Trophoblast cell (in vitro differentiated cells and primary cell): ENCODE data around the gene ACVR1B.

ENCODE experiments used
- DNase-seq, 2 donors: peaks; one replicate each; pipeline ENCODE4 v3.0.0-alpha.2; 2016
- H2AFZ ChIP-seq: 2 replicates; pipeline ENCODE4 v1.6.1; 2013; ENCODE audit warnings: low read length, moderate library complexity, mild to moderate bottlenecking; ENCODE audit not compliant: insufficient read depth, poor library complexity
- H2AK5ac ChIP-seq: 2 replicates; pipeline ENCODE4 v1.6.1; 2013; ENCODE audit warnings: mild to moderate bottlenecking, low read length
- H2BK120ac ChIP-seq: 2 replicates; pipeline ENCODE4 v1.6.1; 2013; ENCODE audit warnings: low read length, mild to moderate bottlenecking, moderate library complexity; ENCODE audit not compliant: insufficient read depth, poor library complexity
- H2BK12ac ChIP-seq: 2 replicates; pipeline ENCODE4 v1.6.1; 2013; ENCODE audit warnings: mild to moderate bottlenecking, low read length, moderate library complexity
- H2BK5ac ChIP-seq: 2 replicates; pipeline ENCODE4 v1.6.1; 2013; ENCODE audit warnings: low read length, low read depth, moderate library complexity, mild to moderate bottlenecking; ENCODE audit not compliant: poor library complexity
- H3K14ac ChIP-seq: 2 replicates; pipeline ENCODE4 v1.6.1; 2013; ENCODE audit warnings: mild to moderate bottlenecking, low read length
- H3K18ac ChIP-seq: 2 replicates; pipeline ENCODE4 v1.6.1; 2013; ENCODE audit warnings: mild to moderate bottlenecking, low read length
- H3K23ac ChIP-seq: 2 replicates; pipeline ENCODE4 v1.6.1; 2013; ENCODE audit warnings: low read length
- H3K27ac ChIP-seq: 2 replicates; pipeline ENCODE4 v1.5.1; 2013; ENCODE audit warnings: low read depth, mild to moderate bottlenecking, inconsistent platforms, low read length, moderate library complexity
- H3K27me3 ChIP-seq: 2 replicates; pipeline ENCODE4 v1.6.1; 2013; ENCODE audit warnings: inconsistent platforms, mild to moderate bottlenecking, low read length, moderate library complexity; ENCODE audit not compliant: insufficient read depth
- H3K36me3 ChIP-seq, 2 experiments: 1 replicate in 1 of 2; 2 replicates in 1 of 2; pipeline ENCODE4 v1.6.1; 2013; ENCODE audit warnings: low read length in 2 of 2, mild to moderate bottlenecking in 2 of 2, moderate library complexity in 1 of 2; ENCODE audit not compliant: insufficient read depth in 2 of 2, control insufficient read depth in 1 of 2
- H3K4ac ChIP-seq: 2 replicates; pipeline ENCODE4 v1.6.1; 2013; ENCODE audit warnings: low read depth, mild to moderate bottlenecking, low read length, moderate library complexity
- H3K4me1 ChIP-seq, 2 experiments: 1 replicate in 1 of 2; 2 replicates in 1 of 2; pipeline ENCODE4 v1.6.1; 2013; ENCODE audit warnings: low read length in 2 of 2, mild to moderate bottlenecking in 2 of 2, moderate library complexity in 1 of 2; ENCODE audit not compliant: insufficient read depth in 2 of 2, control insufficient read depth in 1 of 2
- H3K4me2 ChIP-seq: 2 replicates; pipeline ENCODE4 v1.6.1; 2013; ENCODE audit warnings: inconsistent platforms, mild to moderate bottlenecking, low read length, moderate library complexity
- H3K4me3 ChIP-seq: 2 replicates; pipeline ENCODE4 v1.5.1; 2013; ENCODE audit warnings: mild to moderate bottlenecking, low read depth, low read length, inconsistent platforms
- H3K79me1 ChIP-seq: one replicate; pipeline ENCODE4 v1.6.1; 2013; ENCODE audit warnings: low read length
- H3K79me2 ChIP-seq: 2 replicates; pipeline ENCODE4 v1.6.1; 2013; ENCODE audit warnings: low read length, mild to moderate bottlenecking; ENCODE audit not compliant: control insufficient read depth, insufficient read depth, poor library complexity
- H3K9ac ChIP-seq: 2 replicates; pipeline ENCODE4 v1.6.1; 2013; ENCODE audit warnings: mild to moderate bottlenecking, low read length
- H3K9me3 ChIP-seq: 2 replicates; pipeline ENCODE4 v1.6.1; 2013; ENCODE audit warnings: low read depth, mild to moderate bottlenecking, control low read depth, inconsistent platforms, low read length; ENCODE audit not compliant: insufficient read depth
- H4K12ac ChIP-seq: 2 replicates; pipeline ENCODE4 v1.6.1; 2013; ENCODE audit warnings: low read depth, mild to moderate bottlenecking, low read length, moderate library complexity
- H4K8ac ChIP-seq: 2 replicates; pipeline ENCODE4 v1.6.1; 2013; ENCODE audit warnings: low read depth, mild to moderate bottlenecking, low read length, moderate library complexity
- H4K91ac ChIP-seq: one replicate; pipeline ENCODE4 v1.6.1; 2013; ENCODE audit warnings: low read depth, mild to moderate bottlenecking, low read length, moderate library complexity
- WGBS: extraction: QIAGEN DNeasy Blood & Tissue Kit; methylation state at CpG from one replicate; pipeline ENCODE4 v1.1.7; 2013; ENCODE audit warnings: missing lambda C conversion rate; ENCODE audit not compliant: insufficient read length, insufficient coverage; ENCODE audit errors: extremely low coverage; 5-methylcytosine and 5-hydroxymethylcytosine counted together

The ACVR1B gene

GRCh38 chr12:51954561-51955361 lies 3.3 kb downstream of the ACVR1B start:
- Histone ChIP-seq H2BK5ac (no peak overlapping the region), H3K27me3 (peaks cover 7% of the 10 kb centered on the region), H3K4ac (peak overlapping the region; percentile 49), H2BK120ac (no peak overlapping the region), H3K9ac (no peak overlapping the region), H3K4me1 (peaks cover 7 to 11% of the 10 kb centered on the region in 2 experiments), H3K27ac (no peak overlapping the region), H4K12ac (no peak overlapping the region), H2BK12ac (no peak overlapping the region), H3K23ac (no peak overlapping the region), H3K14ac (no peak overlapping the region), H3K4me2 (no peak overlapping the region), H2AK5ac (no peak overlapping the region), H3K79me1 (peaks cover 5% of the 10 kb centered on the region), H3K4me3 (no peak overlapping the region), H3K36me3 (no peaks in the 10 kb centered on the region), H4K91ac (no peak overlapping the region), H3K79me2 (peaks cover 8% of the 10 kb centered on the region), H3K18ac (no peak overlapping the region), H2AFZ (no peak overlapping the region), H4K8ac (no peak overlapping the region), H3K9me3 (no peaks in the 10 kb centered on the region)
- no CpG with 5 or more reads among the region's 7 CpGs for WGBS
- peak in 1 of 2 donors; percentile 16 for DNase-seq

- Histone ChIP-seq H3K9ac (no peak overlapping the region), H3K27me3 (peaks cover 3% of the 10 kb centered on the region), H3K18ac (no peak overlapping the region), H3K9me3 (no peaks in the 10 kb centered on the region), H3K14ac (no peak overlapping the region), H3K4ac (no peak overlapping the region), H2BK120ac (no peak overlapping the region), H3K36me3 (no peaks in the 10 kb centered on the region), H3K4me2 (no peak overlapping the region), H3K23ac (no peak overlapping the region), H2AK5ac (no peak overlapping the region), H4K8ac (no peak overlapping the region), H3K79me2 (peaks cover 8% of the 10 kb centered on the region), H3K4me3 (no peak overlapping the region), H4K91ac (no peak overlapping the region), H2BK12ac (no peak overlapping the region), H2AFZ (no peak overlapping the region), H3K79me1 (peaks cover 5% of the 10 kb centered on the region), H3K27ac (no peak overlapping the region), H2BK5ac (no peak overlapping the region), H4K12ac (no peak overlapping the region), H3K4me1 (peaks cover 7 to 11% of the 10 kb centered on the region in 2 experiments)
- no peak for DNase-seq
- WGBS: no CpG with 5 or more reads among the region's 1 CpG
Measured at GRCh38 chr12:51955702-51956101, 4.2 kb downstream of the ACVR1B start.

- no peak overlapping the region for H3K14ac ChIP-seq
Measured at GRCh38 chr12:51958542-51958941, 7.0 kb downstream of the ACVR1B start.

GRCh38 chr12:51959211-51959610 lies 7.7 kb downstream of the ACVR1B start:
- no peak overlapping the region for H3K14ac ChIP-seq
- no peaks in the 10 kb centered on the region for H3K27me3 ChIP-seq
- H3K4ac ChIP-seq: no peak overlapping the region
- H3K4me3 ChIP-seq: no peak overlapping the region
- no peak overlapping the region for H3K18ac ChIP-seq
- no peak overlapping the region for H2AFZ ChIP-seq
- no peaks in the 10 kb centered on the region for H3K36me3 ChIP-seq
- no peak overlapping the region for H4K91ac ChIP-seq
- no peak overlapping the region for H2BK120ac ChIP-seq
- no peak overlapping the region for H3K4me2 ChIP-seq
- no peaks in the 10 kb centered on the region for H3K79me1 ChIP-seq
- no peak for DNase-seq
- peaks cover 0 to 2% of the 10 kb centered on the region in 2 experiments for H3K4me1 ChIP-seq
- no peak overlapping the region for H4K12ac ChIP-seq
- no peak overlapping the region for H2AK5ac ChIP-seq
- H3K27ac ChIP-seq: no peak overlapping the region
- WGBS: no CpG with 5 or more reads among the region's 3 CpGs
- H3K9me3 ChIP-seq: no peaks in the 10 kb centered on the region
- no peak overlapping the region for H2BK12ac ChIP-seq
- no peak overlapping the region for H2BK5ac ChIP-seq
- H3K9ac ChIP-seq: no peak overlapping the region
- H4K8ac ChIP-seq: no peak overlapping the region
- no peaks in the 10 kb centered on the region for H3K79me2 ChIP-seq
- H3K23ac ChIP-seq: no peak overlapping the region

More at GRCh38 chr12:51958542-51958941, 7.0 kb downstream of the ACVR1B start:
- no peaks in the 10 kb centered on the region for H3K27me3 ChIP-seq
- no CpG with 5 or more reads among the region's 13 CpGs for WGBS
- no peak overlapping the region for H3K18ac ChIP-seq
- H3K4me3 ChIP-seq: no peak overlapping the region
- no peaks in the 10 kb centered on the region for H3K79me2 ChIP-seq
- H3K9ac ChIP-seq: no peak overlapping the region
- H3K27ac ChIP-seq: no peak overlapping the region
- no peak overlapping the region for H2AK5ac ChIP-seq
- H2BK120ac ChIP-seq: no peak overlapping the region
- DNase-seq: no peak
- no peak overlapping the region for H4K12ac ChIP-seq
- peak overlapping the region; percentile 44 for H2AFZ ChIP-seq
- no peak overlapping the region for H4K91ac ChIP-seq
- H3K4me2 ChIP-seq: no peak overlapping the region
- peaks cover 0 to 2% of the 10 kb centered on the region in 2 experiments for H3K4me1 ChIP-seq
- no peak overlapping the region for H2BK12ac ChIP-seq
- no peaks in the 10 kb centered on the region for H3K79me1 ChIP-seq
- no peak overlapping the region for H2BK5ac ChIP-seq
- no peaks in the 10 kb centered on the region for H3K9me3 ChIP-seq
- H3K36me3 ChIP-seq: no peaks in the 10 kb centered on the region
- no peak overlapping the region for H3K4ac ChIP-seq
- no peak overlapping the region for H3K23ac ChIP-seq
- H4K8ac ChIP-seq: no peak overlapping the region
